Measurements from ENCODE around the gene SIRT7. TPM values are rescaled to one million over a fixed set of nuclear protein-coding genes. Genes with fewer than 3 reads are reported as not detected.

Gene SIRT7
- total RNA-seq, 1 experiment from 2014 or later: 78.3 TPM

DNA sequence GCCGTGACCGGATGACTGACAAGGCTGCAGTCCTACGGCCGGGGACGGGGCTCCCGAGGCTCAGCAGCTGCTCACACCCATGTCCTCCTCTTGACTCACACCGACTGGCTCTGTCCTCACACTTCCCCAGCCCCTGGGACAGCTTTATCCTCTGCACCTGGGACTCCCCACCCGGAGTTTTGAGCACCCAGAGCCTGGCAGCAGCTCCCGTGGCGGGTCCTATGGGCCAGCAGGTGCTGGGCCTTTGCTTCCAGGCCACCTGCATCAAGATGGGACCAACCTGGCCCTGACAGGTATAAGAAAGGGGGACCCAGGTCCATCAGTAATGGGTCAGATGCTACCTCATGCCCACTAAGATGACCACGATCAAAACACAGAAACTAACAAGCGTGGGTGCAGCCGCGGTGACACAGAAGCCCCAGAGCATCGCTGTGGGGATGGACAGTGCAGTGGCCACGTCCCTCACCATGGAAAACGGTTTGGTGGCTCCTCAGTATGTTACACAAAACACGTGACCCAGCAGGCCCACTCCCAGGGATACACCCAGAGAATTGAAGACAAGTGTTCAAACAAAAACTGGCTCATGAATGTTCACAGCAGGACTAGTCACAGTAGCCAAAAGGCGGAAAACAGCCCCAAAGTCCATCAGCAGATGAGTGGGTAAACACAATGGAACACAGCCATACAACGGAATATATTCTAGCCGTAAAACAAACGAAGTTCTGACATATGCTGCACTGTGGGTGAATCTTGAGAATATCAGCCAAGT, 46.3 kb upstream of the SIRT7 start:
- H3K36me3 ChIP-seq (ENCODE audit: low read depth): no peaks in the 10 kb centered on the region
- H3K9me2 ChIP-seq (ENCODE audit: insufficient read depth): no peaks in the 10 kb centered on the region
- no peak overlapping the region for H3K4me2 ChIP-seq
- intact Hi-C loops (cut with micrococcal nuclease; ENCODE audit: unreplicated experiment): no loop called here
- H3K9me3 ChIP-seq (ENCODE audit: insufficient read depth, low read depth): no peaks in the 10 kb centered on the region
- no peak overlapping the region for H3K27ac ChIP-seq
- H3F3A ChIP-seq (ENCODE audit: insufficient read depth, low read depth): peaks cover 16% of the 10 kb centered on the region
- no peak for DNase-seq
- POLR2A ChIA-PET (ENCODE audit: unreplicated experiment): interaction anchor here (0.7 kb wide), 1 partner anchor 170 kb away, joined by 5 read pairs; no protein-coding TSS in a partner anchor
- CTCF ChIA-PET: interaction anchor here (0.7 kb wide), 1 partner anchor 353 kb away, joined by 4 read pairs; no protein-coding TSS in a partner anchor
- no peaks in the 10 kb centered on the region for H3K27me3 ChIP-seq (ENCODE audit: insufficient read depth, low read depth)
- no peak overlapping the region for H3K4me3 ChIP-seq
- no TSS peak for BruUV-seq (replicated peaks)
- H3K79me2 ChIP-seq (ENCODE audit: low read depth): no peaks in the 10 kb centered on the region
- H2AFZ ChIP-seq: no peak overlapping the region
- TF ChIP-seq CTCF (conservative IDR thresholded peaks at IDR 0.05) (no peak), EZH2 (IDR thresholded peaks at IDR 0.05; ENCODE audit: low read depth) (no peak)
- H4K20me1 ChIP-seq (ENCODE audit: insufficient read depth): no peaks in the 10 kb centered on the region
- no peaks in the 10 kb centered on the region for H3K4me1 ChIP-seq (replicated peaks; ENCODE audit: insufficient read depth)

DNA sequence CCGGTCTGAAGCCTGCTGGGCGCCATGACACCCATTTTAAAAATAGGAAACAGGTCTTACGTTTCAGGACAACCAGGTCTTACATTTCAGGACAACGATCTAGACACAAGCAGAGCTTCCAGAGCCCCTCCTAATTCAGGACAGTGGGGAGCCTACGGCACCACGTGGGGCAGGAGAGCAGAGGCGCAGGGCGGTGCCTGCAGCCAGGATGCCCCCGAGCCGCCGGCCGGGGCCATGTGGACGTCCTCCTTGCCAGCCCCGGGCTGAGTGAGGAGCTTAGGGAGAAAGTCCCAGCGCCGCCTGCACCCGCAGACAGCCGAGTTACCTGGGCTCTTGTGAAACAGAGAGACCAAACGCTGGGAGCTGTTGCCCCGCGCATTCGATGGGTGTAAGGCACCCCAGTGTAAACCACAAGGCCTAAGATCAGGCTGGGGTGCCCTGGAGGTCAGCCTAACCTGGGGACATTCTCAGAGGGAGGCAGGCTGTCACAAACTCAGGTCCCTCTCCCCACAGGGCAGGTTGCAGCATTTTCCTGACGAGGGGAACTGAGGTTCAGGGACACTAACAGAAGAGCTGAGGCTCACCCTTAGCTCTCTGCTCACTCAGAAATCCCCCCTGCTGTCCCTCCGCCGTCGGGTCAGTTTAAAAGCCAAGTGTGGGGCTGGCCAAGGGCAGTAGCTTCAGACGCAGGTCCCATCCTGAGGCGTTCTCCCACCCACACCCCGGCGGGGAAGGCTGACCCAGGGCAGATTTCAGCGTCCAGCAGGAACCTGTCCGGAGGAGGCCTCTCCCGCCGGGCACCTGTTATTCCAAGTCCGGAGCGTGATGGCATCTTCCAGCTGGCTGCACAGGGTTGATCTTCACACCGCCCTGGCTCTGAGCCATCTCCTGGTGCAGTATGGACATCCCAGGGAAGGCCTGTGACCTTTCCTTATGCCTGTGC, 44.8 kb upstream of the SIRT7 start:
- no peak for DNase-seq
- peaks cover 16% of the 10 kb centered on the region for H3F3A ChIP-seq (ENCODE audit: insufficient read depth, low read depth)
- H3K27ac ChIP-seq: no peak overlapping the region
- no peak overlapping the region for H3K4me2 ChIP-seq
- TF ChIP-seq EZH2 (IDR thresholded peaks at IDR 0.05; ENCODE audit: low read depth): no peak
- no peak for TF ChIP-seq CTCF (conservative IDR thresholded peaks at IDR 0.05)
- POLR2A ChIA-PET (ENCODE audit: unreplicated experiment): no interaction called here
- H3K27me3 ChIP-seq (ENCODE audit: insufficient read depth, low read depth): no peaks in the 10 kb centered on the region
- intact Hi-C loops (cut with micrococcal nuclease; ENCODE audit: unreplicated experiment): no loop called here
- no peaks in the 10 kb centered on the region for H4K20me1 ChIP-seq (ENCODE audit: insufficient read depth)
- no peaks in the 10 kb centered on the region for H3K4me1 ChIP-seq (replicated peaks; ENCODE audit: insufficient read depth)
- no TSS peak for BruUV-seq (replicated peaks)
- H3K79me2 ChIP-seq (ENCODE audit: low read depth): no peaks in the 10 kb centered on the region
- no peak overlapping the region for H2AFZ ChIP-seq
- no peaks in the 10 kb centered on the region for H3K9me2 ChIP-seq (ENCODE audit: insufficient read depth)
- no peak overlapping the region for H3K4me3 ChIP-seq
- H3K9me3 ChIP-seq (ENCODE audit: insufficient read depth, low read depth): no peaks in the 10 kb centered on the region
- CTCF ChIA-PET: interaction anchor here (0.8 kb wide), 1 partner anchor 56 kb away, joined by 4 read pairs; no protein-coding TSS in a partner anchor
- no peaks in the 10 kb centered on the region for H3K36me3 ChIP-seq (ENCODE audit: low read depth)
